ENCODE results near the gene BMPR1A. TPM values are rescaled to one million over a fixed set of nuclear protein-coding genes. Genes with fewer than 3 reads are reported as not detected.

Gene BMPR1A
- total RNA-seq, 4 donors from 2014 or later = 26.5 to 44.9 (median 37.1) TPM

- ATAC-seq (ENCODE audit: low FRiP score) (no peak), DNase-seq (ENCODE audit: low spot score) (no peak)
- TF ChIP-seq CTCF (IDR thresholded peaks at IDR 0.05) = no peak
These were observed 206.5 kb downstream of the BMPR1A start for GRCh38 chr10:86962981-86963310.

- no peak for TF ChIP-seq CTCF (IDR thresholded peaks at IDR 0.05)
- DNase-seq (ENCODE audit: low spot score) (no peak), ATAC-seq (ENCODE audit: low FRiP score) (no peak)
These were observed 207.0 kb downstream of the BMPR1A start for GRCh38 chr10:86963341-86963919.

GRCh38 chr10:86964061-86964846 is 207.8 kb downstream of the BMPR1A start:
- DNase-seq (ENCODE audit: low spot score) (no peak), ATAC-seq (ENCODE audit: low FRiP score) (no peak)
- no peak for TF ChIP-seq CTCF (IDR thresholded peaks at IDR 0.05)

GRCh38 chr10:86964847-86965190 is 208.4 kb downstream of the BMPR1A start:
- no peak for TF ChIP-seq CTCF (IDR thresholded peaks at IDR 0.05)
- no peak for DNase-seq (ENCODE audit: low spot score)
- no peak for ATAC-seq (ENCODE audit: low FRiP score)

- no peak for DNase-seq (ENCODE audit: low spot score)
These were observed 209.7 kb downstream of the BMPR1A start for GRCh38 chr10:86965986-86966654.

GRCh38 chr10:86967481-86967941 is 211.1 kb downstream of the BMPR1A start:
- no peak for DNase-seq (ENCODE audit: low spot score)
- no peak for ATAC-seq (ENCODE audit: low FRiP score)
- TF ChIP-seq CTCF (IDR thresholded peaks at IDR 0.05) = no peak

More at GRCh38 chr10:86965986-86966654, 209.7 kb downstream of the BMPR1A start:
- no peak for ATAC-seq (ENCODE audit: low FRiP score)
- no peak for TF ChIP-seq CTCF (IDR thresholded peaks at IDR 0.05)
